Left colon (tissue), 2 donors: ENCODE data around the gene EVPL. TPM values are rescaled to one million over a fixed set of nuclear protein-coding genes. Genes with fewer than 3 reads are reported as not detected.

Experiments used
- ATAC-seq: fragments of 200-7000 bp; cut with Tn5 transposase; one replicate; pipeline ENCODE4 v1.9.1; 2020; ENCODE audit warnings: mild to moderate bottlenecking, moderate library complexity
- DNase-seq, 2 donors: peaks; one replicate each; pipeline ENCODE4 v3.0.0-alpha.2; 2020
- intact Hi-C, 2 donors: fragments of 100-400 bp; cut with DNase I in 1 of 2; cut with micrococcal nuclease in 1 of 2; formaldehyde crosslinking; loops; one replicate each; pipeline versions ENCODE4 v1.11.2 to v1.14.0; 2022; cut with DNase I, micrococcal nuclease
- total RNA-seq, 2 donors: library from RNA; stranded (reverse); fragmentation: NEBNext Ultra II Directional; extraction: Animal tissue kit (Norgen Biotek cat#: 25700); gene quantifications; one replicate each; pipeline ENCODE4 v1.2.1, GENCODE V29; 2021
- donor health status: DM: no; HTN: no; CAD: no.
- donor health status: DM: yes; HTN: yes; CAD: no.

Gene EVPL
- total RNA-seq, 2 donors from 2014 or later, result 18.9 to 28.5 TPM

DNA sequence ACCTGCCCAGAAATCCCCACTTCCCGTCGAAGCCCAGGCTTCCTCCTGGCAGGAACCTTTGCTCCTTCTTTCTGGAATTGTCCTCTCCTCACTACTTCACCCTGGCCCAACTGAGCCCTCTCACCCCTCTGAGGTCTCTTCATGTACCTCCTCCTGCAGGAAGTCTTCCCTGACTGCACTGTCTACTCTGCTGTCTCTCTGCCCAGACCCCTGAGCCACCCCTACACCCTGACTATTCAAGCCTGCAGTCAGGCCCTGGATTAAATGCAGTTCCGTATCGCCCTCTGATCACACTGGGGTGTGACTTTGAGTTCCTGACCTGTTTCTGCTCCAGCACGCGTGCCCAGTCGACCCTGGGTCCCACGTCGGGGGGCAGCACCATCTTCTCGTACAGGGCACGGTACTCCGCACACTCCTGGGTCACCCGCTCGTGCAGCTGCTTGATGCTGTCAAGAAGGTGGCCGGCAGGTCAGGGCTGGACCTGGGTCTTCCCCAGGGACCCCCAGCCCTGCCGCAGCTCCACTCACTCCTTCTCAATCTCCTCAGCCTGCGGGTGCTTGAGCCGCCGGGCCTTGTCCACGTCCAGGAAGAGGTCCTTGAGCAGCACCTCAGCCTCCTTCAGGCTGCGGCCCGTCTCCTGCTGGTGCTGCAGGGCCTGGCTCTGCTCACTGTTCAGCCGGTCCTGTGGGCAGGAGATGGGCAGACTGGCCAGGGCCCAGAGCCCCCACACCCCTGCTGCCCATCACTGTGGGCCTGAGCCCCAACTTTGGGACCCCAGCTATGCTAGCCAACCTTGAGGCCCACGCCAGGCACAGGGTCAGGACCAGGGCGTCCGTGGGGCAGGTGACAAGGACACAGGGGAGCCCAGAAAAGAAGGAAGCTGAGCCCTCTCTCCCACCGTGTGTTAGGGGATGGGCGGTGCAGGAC, 3.9 kb downstream of the EVPL start:
- DNase-seq (no peak), ATAC-seq (no peak)
- intact Hi-C loops, result no loop called here

- intact Hi-C loops, result no loop called here
- DNase-seq (no peak), ATAC-seq (no peak)
These were observed 4.8 kb downstream of the EVPL start for GRCh38 chr17:76022285-76022684.

DNA sequence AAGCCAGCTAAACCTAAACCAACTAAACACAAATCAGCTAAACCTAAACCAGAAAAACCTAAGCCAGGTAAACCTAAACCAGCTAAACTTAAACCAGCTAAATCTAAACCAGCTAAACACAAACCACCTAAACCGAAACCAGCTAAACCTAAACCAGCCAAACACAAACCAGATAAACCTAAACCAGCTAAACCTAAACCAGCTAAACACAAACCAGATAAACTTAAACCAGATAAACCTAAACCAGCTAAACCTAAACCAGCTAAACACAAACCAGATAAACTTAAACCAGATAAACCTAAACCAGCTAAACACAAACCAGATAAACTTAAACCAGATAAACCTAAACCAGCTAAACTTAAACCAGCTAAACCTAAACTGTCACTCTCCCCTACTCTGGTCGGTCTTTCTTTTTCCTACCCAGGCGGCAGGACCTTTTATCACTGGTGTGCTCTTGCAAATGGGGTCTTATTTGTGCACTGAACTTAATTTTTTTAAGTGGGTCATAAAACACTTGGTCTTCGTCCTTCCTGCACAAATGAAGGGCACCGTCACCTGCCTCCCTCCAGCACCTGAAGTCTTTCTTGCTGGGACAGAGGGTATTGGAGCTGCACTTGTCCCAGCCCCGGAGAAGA, 7.2 kb downstream of the EVPL start:
- DNase-seq (no peak), ATAC-seq (no peak)
- intact Hi-C loops, result no loop called here

- ATAC-seq (no peak), DNase-seq (no peak)
- intact Hi-C loops, result no loop called here
These were observed 8.3 kb downstream of the EVPL start for GRCh38 chr17:76018801-76019200.

DNA sequence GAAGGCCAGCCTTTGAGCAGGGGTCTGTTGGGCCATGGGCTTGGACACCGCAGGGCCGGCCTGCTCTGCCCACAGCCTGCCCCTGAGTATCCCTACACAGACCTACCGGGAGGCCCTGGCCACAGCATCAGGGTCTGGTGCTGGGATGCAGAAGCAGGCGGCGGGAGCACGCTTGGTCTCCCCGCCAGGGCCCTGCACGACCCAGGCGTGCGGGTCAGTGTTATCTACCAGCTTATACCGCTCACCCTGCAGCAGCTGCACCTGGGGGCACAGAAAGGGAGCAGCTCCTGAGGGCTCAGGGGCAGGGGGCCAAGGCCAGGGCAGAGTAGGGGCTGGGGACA, 8.8 kb downstream of the EVPL start:
- no peak for ATAC-seq
- intact Hi-C loops, result no loop called here
- DNase-seq, result no peak

GRCh38 chr17:76017481-76018339, 9.4 kb downstream of the EVPL start:
- DNase-seq (no peak), ATAC-seq (no peak)
- intact Hi-C loops, result no loop called here

DNA sequence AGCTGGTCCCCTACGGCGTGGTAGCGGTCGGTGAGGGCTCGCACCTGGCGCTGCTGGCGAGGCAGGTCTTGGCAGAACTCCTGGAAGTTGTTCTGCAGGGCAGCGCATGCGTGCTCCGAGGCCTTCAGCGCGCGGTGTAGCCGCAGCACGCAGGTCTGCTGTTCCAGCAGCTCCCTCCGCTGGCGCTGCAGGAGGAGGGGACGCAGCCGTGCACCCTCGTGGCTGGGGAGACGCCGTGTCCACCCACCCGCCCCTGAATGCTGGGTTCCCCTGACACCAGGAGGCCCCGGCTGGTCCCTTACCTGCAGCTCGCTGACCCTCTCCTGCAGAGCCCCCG, 12.2 kb downstream of the EVPL start:
- intact Hi-C loops, result no loop called here
- DNase-seq, result no peak
- peak; percentile 7 for ATAC-seq

- peak; percentile 67 to 83 for DNase-seq
- peak; percentile 91 for ATAC-seq
- intact Hi-C loops, result no loop called here
These were observed 12.8 kb downstream of the EVPL start for GRCh38 chr17:76014100-76014924.

GRCh38 chr17:76013377-76013932, 13.7 kb downstream of the EVPL start:
- DNase-seq (no peak), ATAC-seq (no peak)
- intact Hi-C loops, result no loop called here

- DNase-seq, result no peak
- no peak for ATAC-seq
- intact Hi-C loops, result no loop called here
These were observed 15.2 kb downstream of the EVPL start for GRCh38 chr17:76011951-76012350.

- ATAC-seq (no peak), DNase-seq (no peak)
- intact Hi-C loops, result loop anchor here in 1 of 2 donors (10.0 kb wide), 1 partner anchor 285 kb away; no protein-coding TSS in a partner anchor
These were observed 17.0 kb downstream of the EVPL start for GRCh38 chr17:76009969-76010661.

DNA sequence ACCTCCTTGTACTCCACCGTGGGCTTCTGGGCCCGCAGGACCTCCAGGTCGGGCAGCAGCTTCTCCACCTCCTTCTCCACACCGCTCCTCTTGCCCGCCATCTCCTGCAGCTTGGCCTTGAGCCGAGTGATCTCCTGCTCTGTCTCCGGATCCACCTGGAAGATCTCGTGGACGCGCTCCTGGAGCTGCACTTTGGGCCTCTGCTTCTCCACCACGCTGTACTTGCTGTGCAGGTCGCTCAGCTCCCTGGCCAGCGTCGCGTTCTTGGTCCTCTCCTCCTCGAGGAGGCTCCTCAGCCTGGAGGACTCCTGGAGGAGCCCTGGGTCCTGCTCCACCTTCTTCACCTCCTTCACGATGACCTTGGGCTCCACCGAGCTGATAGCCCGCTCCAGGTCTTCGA, 17.7 kb downstream of the EVPL start:
- intact Hi-C loops, result loop anchor here in 1 of 2 donors (10.0 kb wide), 1 partner anchor 285 kb away; no protein-coding TSS in a partner anchor
- DNase-seq (no peak), ATAC-seq (no peak)

DNA sequence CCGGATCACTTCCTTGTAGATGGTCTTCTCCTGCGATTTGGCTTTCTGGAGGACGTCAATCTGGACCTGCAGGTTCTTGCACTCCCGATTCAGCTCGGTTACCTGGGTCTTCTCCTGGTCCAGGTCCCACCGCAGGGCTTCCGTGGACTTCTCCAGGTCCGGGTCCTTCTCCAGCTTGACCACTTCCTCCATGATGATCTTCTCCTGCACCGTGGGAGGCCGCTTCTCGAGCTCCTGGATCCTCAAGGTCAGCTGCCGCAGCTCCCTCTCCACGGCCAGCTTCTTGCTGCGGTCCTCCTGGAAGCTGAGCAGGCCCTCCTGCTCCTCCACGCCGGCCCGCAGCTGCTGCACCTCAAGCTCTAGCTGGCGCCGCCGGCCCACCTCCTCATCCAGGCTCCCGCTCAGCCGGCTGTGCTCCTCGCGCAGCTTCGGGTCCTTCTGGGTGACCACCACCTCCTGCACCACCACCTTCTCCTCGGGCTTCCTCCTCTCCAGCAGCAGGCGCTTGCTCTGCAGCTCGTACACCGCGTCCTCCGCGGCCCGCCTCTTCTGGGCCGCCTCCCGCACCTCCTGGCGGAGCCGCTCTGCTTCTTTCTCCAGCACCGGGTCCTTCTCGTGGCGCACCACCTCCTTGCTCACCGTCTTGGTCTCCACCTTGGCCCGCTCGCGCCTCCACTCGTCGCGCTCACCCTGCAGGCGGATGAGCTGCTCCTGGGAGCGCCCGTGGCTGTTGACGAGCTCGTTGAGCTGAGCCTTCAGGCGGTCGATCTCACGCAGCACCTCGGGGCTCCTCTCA, 18.3 kb downstream of the EVPL start:
- intact Hi-C loops, result loop anchor here in 1 of 2 donors (10.0 kb wide), 1 partner anchor 286 kb away; no protein-coding TSS in a partner anchor
- ATAC-seq, result no peak
- DNase-seq, result no peak

DNA sequence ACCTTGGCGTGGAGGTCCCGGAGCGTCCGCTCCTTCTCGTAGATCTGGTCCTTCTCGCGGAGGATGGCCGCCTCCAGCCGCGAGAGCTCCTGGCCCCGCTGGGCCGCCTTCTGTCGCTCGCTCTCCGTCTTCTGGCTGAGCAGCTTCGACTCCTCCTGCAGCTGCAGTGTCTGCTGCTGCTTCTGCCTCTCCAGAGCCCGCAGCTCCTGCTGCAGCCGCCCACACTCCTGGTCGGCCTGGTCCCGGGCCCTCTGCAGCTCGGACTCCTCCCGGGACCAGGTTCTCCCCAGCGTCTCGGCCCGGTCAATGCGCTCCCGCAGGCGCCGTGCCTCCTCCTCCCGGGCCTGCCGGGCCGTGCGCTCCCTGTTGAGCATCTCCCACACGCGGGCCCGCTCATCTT, 18.9 kb downstream of the EVPL start:
- ATAC-seq (no peak), DNase-seq (no peak)
- intact Hi-C loops, result loop anchor here in 1 of 2 donors (10.0 kb wide), 1 partner anchor 287 kb away; no protein-coding TSS in a partner anchor

DNA sequence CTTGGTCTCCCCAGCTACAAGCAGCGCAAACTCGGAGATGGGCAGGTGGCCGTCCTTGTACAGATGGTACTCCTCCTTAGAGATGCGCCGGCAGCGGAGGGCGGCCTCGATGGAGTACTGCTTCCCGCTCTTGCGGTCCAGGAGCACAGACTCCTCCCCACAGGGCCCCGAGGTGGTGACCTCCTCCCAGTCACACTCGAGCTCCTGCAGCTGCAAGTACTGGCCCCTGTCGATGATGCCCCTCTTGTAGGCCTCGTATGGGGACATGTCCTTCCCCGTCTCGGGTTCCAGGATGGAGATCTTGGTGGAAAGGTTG, 19.3 kb downstream of the EVPL start:
- intact Hi-C loops, result loop anchor here in 1 of 2 donors (10.0 kb wide), 1 partner anchor 287 kb away; no protein-coding TSS in a partner anchor
- no peak for ATAC-seq
- DNase-seq, result no peak

DNA sequence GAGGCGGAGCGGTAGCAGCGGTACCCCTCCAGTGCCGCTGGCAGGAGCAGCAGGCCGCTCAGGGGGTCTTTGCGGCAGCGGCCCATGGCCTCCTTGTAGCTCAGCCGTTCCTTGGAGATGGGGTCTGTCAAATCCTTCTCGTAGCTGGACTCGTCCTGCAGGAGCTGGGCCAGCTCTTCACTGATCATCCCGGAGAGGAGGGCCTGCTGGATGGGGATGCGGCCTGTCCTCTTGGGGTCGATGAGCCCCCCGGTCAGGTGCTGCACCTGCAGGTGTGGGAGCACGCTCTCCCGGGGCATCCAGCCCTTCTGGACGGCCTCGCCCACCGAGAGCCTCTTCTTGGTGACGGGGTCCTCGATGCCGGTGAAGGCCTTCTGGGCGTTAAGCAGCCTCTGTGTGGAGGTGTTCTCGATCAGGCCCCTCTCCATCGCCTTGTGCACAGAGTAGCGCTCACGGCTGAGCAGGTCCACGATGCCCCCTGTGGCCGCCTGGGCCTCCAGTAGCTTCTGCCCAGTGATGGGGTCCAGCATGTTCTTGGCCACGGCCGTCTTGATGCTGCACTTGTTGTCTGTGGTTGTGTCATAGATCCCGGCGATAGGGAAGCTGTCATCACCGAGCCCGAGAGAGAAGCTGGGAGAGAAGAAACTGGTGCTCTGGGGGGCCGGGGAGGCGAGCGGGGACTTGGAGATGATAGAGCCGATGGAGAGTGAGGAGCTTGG, 19.8 kb downstream of the EVPL start:
- intact Hi-C loops, result loop anchor here in 1 of 2 donors (10.0 kb wide), 1 partner anchor 288 kb away; no protein-coding TSS in a partner anchor
- ATAC-seq, result no peak
- no peak for DNase-seq
